Mesothelial cell of epicardium (in vitro differentiated cells): ENCODE data around the gene RNF8. TPM values are rescaled to one million over a fixed set of nuclear protein-coding genes. Genes with fewer than 3 reads are reported as not detected.

Experiments used
- DNase-seq, 2 experiments: peaks; one replicate each; pipeline ENCODE4 v3.0.0; 2021; ENCODE audit warnings: low spot score in 2 of 2; ENCODE audit not compliant: unreplicated experiment in 2 of 2
- H3K27ac Mint-ChIP-seq: 2 replicates; pipeline ENCODE4 v1.8.0; 2021; ENCODE audit warnings: mixed read lengths
- H3K27me3 Mint-ChIP-seq: 2 replicates; pipeline ENCODE4 v1.8.0; 2021; ENCODE audit warnings: low read depth, mixed read lengths
- H3K36me3 Mint-ChIP-seq: 2 replicates; pipeline ENCODE4 v1.8.0; 2021; ENCODE audit warnings: mixed read lengths
- H3K4me1 Mint-ChIP-seq: 2 replicates; pipeline ENCODE4 v1.8.0; 2021; ENCODE audit warnings: mixed read lengths
- H3K4me3 Mint-ChIP-seq: 2 replicates; pipeline ENCODE4 v1.8.0; 2021; ENCODE audit warnings: mild to moderate bottlenecking, moderate library complexity, mixed read lengths
- H3K9me3 Mint-ChIP-seq: 2 replicates; pipeline ENCODE4 v1.8.0; 2021; ENCODE audit warnings: mixed read lengths
- total RNA-seq: library from RNA; stranded (reverse); gene quantifications from 3 replicates; pipeline ENCODE4 v1.2.1, GENCODE V29; 2021
- TF ChIP-seq, protein P1 (sequence below): fragments of 200-600 bp; sonication (generic); IDR thresholded peaks from one replicate; pipeline ENCODE4 v1.5.0; 2021; ENCODE audit warnings: antibody characterized with exemption; ENCODE audit not compliant: unreplicated experiment

Gene RNF8
- total RNA-seq, 1 donor from 2014 or later, result 22.6 TPM

DNA sequence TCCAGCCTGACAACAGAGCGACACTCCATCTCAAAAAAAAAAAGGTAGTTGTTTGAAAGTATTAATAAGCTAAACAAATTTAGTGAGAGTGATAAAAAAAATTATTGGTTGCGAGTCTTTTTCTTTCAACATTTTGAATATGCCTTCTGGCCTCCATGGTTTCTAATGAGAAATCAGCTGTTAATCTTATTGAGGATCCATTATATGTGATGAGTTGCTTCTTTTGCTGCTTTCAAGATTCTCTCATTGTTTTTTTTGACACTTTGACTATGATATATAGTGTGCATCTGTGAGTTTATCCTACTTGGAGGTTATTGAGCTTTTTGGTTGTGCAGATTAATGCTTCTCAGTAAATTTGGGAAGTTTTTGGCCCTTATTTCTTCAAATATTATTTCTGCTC is 63.6 kb downstream of the RNF8 start:
- peaks cover 7% of the 10 kb centered on the region for H3K27me3 Mint-ChIP-seq
- H3K4me1 Mint-ChIP-seq, result no peaks in the 10 kb centered on the region
- DNase-seq, result no peak
- no peak overlapping the region for H3K27ac Mint-ChIP-seq
- H3K4me3 Mint-ChIP-seq, result no peak overlapping the region
- peaks cover 17% of the 10 kb centered on the region for H3K9me3 Mint-ChIP-seq
- TF ChIP-seq, protein P1, sequence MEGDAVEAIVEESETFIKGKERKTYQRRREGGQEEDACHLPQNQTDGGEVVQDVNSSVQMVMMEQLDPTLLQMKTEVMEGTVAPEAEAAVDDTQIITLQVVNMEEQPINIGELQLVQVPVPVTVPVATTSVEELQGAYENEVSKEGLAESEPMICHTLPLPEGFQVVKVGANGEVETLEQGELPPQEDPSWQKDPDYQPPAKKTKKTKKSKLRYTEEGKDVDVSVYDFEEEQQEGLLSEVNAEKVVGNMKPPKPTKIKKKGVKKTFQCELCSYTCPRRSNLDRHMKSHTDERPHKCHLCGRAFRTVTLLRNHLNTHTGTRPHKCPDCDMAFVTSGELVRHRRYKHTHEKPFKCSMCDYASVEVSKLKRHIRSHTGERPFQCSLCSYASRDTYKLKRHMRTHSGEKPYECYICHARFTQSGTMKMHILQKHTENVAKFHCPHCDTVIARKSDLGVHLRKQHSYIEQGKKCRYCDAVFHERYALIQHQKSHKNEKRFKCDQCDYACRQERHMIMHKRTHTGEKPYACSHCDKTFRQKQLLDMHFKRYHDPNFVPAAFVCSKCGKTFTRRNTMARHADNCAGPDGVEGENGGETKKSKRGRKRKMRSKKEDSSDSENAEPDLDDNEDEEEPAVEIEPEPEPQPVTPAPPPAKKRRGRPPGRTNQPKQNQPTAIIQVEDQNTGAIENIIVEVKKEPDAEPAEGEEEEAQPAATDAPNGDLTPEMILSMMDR, result no peak
- H3K36me3 Mint-ChIP-seq, result peaks cover 3% of the 10 kb centered on the region

DNA sequence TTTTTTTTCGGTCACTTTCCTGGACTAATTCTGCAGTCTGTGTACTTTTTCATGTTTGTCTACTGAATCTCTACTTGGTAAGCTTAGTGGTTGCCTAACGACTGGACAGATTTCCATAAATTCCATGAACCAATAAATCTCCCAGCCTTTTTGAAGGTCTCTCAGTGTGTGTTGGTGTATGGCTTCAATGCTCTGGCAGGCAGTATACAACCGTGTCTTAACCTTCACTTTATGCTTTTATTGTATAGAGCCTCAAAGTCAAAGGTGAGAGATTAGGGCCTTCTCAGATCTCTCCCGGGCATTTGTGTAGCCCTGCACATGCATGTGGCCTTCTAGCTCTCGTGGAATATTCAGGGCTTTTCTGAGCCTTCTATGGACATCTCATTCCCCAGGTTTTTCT is 64.9 kb downstream of the RNF8 start:
- H3K27me3 Mint-ChIP-seq, result peaks cover 3% of the 10 kb centered on the region
- no peak overlapping the region for H3K27ac Mint-ChIP-seq

DNA sequence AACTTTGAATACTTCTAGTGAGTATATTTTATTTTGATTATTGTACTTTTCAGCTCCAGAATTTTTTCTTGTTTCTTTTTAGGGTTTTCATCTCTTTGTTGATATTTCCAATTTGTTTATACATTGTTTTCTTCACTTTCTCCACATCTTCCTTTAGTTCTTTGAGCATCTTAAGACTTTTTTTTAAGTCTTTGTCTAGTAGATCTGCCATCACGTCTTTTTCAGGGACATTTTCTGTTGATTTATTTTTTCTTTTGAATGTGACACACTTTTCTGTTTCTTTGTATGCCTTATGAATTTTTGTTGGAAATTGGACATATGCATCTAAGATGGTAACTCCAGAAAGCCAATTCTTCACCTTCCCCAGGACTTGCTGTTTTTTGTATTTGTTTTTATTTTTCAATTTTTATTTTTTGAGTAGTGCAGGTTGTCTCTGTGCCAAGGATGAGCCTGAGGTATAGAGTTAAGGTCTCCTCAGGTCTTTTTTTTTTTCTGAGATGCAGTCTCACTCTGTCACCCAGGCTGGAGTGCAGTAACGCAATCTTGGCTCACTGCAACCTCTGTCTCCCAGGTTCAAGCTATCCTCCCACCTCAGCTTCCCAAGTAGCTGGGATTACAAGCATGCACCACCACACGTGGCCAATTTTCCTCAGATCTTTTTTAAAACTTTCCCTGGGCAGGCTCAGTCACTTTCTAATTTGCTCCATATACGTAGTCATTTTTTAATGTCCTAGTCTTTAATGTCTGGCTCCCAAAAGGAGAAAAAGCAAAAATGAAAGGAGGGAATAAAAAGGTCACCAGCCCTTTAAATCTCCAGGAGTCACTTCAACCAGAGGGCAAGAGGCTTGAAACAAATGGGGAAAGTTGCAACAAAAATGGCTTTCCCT is 72.5 kb downstream of the RNF8 start:
- Mint-ChIP-seq H3K4me1 (no peaks in the 10 kb centered on the region), H3K27me3 (peaks cover 20% of the 10 kb centered on the region), H3K27ac (no peak overlapping the region), H3K9me3 (peaks cover 24% of the 10 kb centered on the region), H3K4me3 (no peak overlapping the region), H3K36me3 (peaks cover 6% of the 10 kb centered on the region)
- TF ChIP-seq, protein P1, result no peak
- no peak for DNase-seq

More for the DNA sequence above, 64.9 kb downstream of the RNF8 start:
- no peak for DNase-seq
- Mint-ChIP-seq H3K36me3 (peaks cover 3% of the 10 kb centered on the region), H3K4me1 (no peaks in the 10 kb centered on the region), H3K9me3 (peaks cover 17% of the 10 kb centered on the region), H3K4me3 (no peak overlapping the region)
- TF ChIP-seq, protein P1, result no peak

- H3K4me3 Mint-ChIP-seq, result no peak overlapping the region
- H3K36me3 Mint-ChIP-seq, result peaks cover 6% of the 10 kb centered on the region
- TF ChIP-seq, protein P1, result no peak
- no peaks in the 10 kb centered on the region for H3K4me1 Mint-ChIP-seq
- H3K27me3 Mint-ChIP-seq, result peaks cover 20% of the 10 kb centered on the region
- H3K9me3 Mint-ChIP-seq, result peaks cover 24% of the 10 kb centered on the region
- DNase-seq, result no peak
- H3K27ac Mint-ChIP-seq, result no peak overlapping the region
Observed at GRCh38 chr6:37426945-37427510, 73.2 kb downstream of the RNF8 start.

- Mint-ChIP-seq H3K9me3 (peaks cover 24% of the 10 kb centered on the region), H3K4me3 (no peak overlapping the region), H3K4me1 (peaks cover 15% of the 10 kb centered on the region)
Observed at GRCh38 chr6:37429352-37429750, 75.6 kb downstream of the RNF8 start.

More at GRCh38 chr6:37429352-37429750, 75.6 kb downstream of the RNF8 start:
- DNase-seq, result no peak
- H3K27ac Mint-ChIP-seq, result no peak overlapping the region
- TF ChIP-seq, protein P1, result no peak
- H3K36me3 Mint-ChIP-seq, result peaks cover 6% of the 10 kb centered on the region
- H3K27me3 Mint-ChIP-seq, result peaks cover 20% of the 10 kb centered on the region
